Measurements from ENCODE around the gene KIF21A.
A peak's percentile ranks its signal among the peaks of the same experiment; 100 is the strongest.
"Not testable (repeated sequence)": the region's sequence is repeated elsewhere in the genome, so short reads cannot be mapped to it uniquely, and the experiment has no call there.

KIF21A gene, protein sequence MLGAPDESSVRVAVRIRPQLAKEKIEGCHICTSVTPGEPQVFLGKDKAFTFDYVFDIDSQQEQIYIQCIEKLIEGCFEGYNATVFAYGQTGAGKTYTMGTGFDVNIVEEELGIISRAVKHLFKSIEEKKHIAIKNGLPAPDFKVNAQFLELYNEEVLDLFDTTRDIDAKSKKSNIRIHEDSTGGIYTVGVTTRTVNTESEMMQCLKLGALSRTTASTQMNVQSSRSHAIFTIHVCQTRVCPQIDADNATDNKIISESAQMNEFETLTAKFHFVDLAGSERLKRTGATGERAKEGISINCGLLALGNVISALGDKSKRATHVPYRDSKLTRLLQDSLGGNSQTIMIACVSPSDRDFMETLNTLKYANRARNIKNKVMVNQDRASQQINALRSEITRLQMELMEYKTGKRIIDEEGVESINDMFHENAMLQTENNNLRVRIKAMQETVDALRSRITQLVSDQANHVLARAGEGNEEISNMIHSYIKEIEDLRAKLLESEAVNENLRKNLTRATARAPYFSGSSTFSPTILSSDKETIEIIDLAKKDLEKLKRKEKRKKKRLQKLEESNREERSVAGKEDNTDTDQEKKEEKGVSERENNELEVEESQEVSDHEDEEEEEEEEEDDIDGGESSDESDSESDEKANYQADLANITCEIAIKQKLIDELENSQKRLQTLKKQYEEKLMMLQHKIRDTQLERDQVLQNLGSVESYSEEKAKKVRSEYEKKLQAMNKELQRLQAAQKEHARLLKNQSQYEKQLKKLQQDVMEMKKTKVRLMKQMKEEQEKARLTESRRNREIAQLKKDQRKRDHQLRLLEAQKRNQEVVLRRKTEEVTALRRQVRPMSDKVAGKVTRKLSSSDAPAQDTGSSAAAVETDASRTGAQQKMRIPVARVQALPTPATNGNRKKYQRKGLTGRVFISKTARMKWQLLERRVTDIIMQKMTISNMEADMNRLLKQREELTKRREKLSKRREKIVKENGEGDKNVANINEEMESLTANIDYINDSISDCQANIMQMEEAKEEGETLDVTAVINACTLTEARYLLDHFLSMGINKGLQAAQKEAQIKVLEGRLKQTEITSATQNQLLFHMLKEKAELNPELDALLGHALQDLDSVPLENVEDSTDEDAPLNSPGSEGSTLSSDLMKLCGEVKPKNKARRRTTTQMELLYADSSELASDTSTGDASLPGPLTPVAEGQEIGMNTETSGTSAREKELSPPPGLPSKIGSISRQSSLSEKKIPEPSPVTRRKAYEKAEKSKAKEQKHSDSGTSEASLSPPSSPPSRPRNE (N-terminal part only)

DNA sequence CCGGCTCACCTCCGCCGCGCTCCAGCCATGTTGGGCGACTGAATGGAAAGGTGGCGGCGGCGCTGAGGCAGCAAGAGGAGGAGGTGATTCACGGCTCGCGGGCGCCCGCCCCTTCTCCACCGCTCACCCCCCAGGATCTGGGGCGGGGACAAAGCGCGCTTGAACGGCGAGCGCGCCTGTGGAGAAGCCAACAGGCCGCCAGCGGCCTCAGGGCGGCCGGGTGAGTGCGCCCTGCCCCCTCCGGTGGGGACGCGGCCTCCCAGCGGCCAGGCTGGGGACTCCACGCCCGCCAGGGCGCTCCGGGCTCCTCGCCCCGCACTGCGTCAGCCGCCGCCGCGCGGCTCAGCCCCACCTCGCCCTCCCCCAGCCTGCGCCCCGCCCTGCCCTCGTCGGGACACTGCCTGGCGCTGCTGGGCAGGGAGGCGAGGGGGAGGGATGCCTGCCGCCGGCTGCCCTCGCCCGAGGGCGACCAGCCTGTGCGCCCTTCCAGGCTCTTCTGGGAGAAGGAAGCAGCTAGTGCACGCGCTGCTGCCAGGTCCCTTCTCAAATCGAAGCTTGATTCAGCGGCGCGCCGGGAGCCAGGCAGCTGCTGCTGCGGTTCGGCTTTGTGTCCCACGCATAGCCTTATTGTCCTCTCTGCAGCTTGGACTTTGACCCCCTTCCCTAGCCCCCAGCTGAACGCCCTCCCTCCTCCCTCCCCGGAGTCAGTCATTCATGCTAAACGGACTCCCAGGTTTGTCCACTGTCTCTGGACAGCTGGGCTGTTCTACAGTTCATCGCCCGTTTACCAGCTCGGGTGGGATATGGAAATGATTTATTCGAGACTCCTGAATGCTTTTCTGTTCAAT lies at the start of gene KIF21A:
Gene KIF21A (minus strand): TSS at position 40 of the 848 bp plus-strand sequence. CDS start 150 bp downstream, outside the sequence.
- peak; percentile 84 for DNase-seq (ENCODE audit: low spot score)

DNA sequence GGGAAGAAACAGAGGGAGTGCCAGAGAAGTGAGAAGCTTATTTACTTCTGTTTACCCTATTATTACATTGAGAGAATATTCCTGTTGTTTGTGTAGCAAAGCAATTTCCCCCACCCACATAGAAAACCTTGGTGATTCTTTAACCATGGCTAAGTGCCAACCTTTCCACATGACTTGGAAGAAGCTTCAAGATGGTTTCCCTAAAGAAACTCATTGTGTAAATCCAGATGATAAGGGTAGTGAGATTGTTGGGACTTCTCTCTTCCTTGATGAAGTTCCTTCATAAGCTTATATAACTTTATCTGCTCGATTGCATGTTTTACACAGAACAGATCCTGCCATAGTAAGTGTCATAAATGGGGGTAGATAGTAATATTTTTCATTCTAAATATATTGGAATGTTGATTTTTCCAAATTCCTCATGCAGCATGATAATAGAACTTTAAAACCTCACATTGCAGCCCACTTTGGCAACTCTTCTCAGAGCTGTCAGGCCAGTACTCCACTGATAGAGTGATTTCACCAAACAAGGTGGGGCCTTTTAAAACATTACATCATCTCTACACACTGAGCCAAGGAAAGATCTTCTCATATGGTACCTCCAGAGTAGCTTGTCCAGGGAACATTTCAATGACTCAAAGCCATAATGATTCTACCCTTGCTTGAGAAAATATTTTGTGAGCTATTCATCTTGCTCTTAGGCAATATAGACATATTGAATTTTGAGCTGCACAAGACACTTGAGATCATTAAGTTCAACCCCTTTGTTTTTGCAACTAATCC lies 47.8 kb upstream of the KIF21A start:
- peak; percentile 5 for DNase-seq (ENCODE audit: low spot score)

DNA sequence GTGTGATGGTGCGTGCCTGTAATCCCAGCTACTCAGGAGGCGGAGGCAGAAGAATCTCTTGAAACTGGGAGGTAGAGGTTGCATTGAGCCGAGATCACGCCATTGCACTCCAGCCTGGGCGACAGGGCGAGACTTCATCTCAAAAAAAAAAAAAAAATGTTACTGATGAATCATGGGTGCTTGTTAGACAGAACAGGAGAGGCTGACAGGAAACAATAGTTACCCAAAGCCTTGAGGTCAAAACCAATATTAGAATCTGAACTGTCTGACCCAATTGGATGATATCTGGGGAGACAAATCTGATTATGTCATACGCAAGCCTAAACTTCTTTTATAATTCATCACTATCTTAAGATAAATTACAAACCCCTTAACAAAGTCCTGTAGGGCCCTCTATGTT lies 40.7 kb upstream of the KIF21A start:
- no peak for DNase-seq (ENCODE audit: low spot score)

DNA sequence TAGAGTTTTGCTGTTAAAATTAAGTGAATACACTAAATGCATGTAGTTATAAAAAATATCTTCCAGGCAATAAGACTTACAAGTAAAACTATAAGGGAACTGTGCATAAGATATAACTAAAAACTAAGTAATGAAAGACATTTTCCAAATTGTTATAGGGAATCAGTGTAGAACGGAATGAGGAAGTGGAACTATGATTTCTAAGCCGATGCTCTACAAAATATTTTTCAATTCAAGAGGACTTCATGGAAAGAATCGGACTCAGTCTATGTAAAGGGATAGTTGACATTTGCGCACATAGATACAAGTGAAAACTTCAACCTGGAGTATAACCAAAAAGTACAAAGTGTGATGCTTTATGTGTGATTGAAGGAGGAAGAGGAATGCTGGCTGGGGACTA lies 40.1 kb upstream of the KIF21A start:
- no peak for DNase-seq (ENCODE audit: low spot score)

DNA sequence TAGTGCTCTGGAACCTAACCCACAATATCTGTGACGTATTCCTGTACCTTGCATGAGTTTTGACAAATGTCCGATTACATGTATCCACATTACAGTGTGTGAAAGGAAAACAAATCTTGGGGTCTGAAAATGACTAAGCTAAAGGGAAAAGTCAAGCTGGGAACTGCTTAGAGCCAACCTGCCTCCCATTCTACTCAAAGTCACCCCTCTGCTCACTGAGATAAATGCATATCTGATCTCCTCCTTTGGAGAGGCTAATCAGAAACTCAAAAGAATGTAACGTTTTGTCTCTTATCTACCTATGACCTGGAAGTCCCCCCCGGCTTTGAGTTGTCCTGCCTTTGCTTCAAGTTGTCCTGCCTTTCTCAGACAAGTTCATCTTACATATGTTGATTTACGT lies 34.0 kb upstream of the KIF21A start:
- no peak for DNase-seq (ENCODE audit: low spot score)

DNA sequence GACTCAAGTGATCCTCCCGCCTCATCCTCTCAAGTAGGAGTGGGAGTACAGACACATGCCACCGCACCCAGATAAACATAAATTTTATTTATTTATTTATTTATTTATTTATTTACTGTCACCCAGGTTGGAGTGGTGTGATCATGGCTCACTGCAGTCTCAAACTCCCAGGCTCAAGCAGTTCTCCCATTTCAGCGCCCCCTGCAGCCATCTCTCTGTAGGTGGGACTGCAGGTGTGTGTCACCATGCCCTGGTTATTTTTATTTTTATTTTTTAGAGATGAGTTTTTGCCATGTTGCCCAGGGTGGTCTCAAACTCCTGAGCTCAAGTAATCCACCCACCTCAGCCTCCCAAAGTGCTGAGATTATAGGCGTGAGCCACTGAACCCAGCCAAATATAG lies 33.2 kb upstream of the KIF21A start:
- no peak for DNase-seq (ENCODE audit: low spot score)

DNA sequence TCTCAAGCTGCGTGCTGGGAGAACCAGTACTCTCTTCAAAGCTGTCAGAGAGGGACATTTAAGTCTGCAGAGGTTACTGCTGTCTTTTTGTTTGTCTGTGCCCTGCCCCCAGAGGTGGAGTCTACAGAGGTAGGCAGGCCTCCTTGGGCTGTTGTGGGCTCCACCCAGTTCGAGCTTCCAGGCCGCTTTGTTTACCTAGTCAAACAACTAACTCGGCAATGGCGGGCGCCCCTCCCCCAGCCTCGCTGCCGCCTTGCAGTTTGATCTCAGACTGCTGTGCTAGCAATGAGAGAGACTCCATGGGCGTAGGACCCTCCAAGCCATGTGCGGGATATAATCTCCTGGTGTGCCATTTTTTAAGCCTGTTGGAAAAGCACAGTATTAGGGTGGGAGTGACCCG lies 32.2 kb upstream of the KIF21A start:
- not testable (repeated sequence) for DNase-seq (ENCODE audit: low spot score)

DNA sequence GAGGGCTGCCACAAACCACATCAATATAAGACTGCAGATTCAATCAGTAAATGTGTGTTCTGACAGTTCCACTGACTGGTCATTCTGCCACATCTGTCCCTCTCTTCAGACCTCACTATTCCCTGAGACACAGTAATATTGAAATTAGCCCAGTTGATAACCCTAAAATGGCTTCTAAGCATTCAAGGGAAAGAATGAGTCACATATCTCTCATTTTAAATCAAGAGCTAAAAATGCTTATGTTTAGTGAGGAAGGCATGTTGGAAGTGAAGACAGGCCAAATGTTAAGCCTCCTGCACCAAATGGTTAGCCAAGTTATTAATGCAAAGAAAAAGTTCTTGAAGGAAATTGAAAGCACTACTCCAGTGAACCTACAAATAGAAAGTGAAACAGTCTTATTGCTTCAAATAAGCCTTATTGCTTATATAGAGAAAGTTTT lies 24.5 kb upstream of the KIF21A start:
- no peak for DNase-seq (ENCODE audit: low spot score)

DNA sequence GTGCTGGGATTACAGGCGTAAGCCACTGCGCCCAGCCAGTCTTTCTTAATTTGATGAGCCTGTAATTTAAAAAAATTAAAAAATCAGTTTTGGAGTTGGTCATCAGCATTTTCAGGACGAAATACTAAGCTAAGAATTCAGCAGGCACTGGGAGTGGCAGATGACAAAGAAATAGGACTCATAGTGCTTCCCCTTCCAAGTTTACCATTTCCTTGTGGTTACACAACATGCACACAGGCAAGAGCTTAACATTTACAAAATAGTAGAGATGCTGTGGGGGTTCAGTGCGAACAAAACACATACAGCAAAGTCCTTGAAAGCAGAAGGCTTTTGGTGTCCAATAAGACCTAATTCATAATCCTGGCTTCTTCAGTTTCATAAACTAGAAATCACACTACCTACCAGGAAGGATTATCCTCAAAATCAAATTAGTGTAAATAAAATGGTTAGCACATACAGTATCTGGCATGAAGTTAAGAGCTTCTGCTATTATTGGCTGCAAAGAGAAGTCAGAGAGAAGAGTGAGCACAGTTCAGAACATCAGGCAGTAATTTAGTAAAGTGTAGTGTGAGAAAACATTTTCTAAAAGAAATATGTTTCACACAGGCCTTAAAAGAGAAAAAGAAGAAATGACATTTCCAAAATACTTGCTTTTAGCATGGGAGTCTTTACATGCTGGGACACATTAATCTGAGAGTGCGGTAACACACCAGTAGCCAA lies 22.2 kb upstream of the KIF21A start:
- no peak for DNase-seq (ENCODE audit: low spot score)

DNA sequence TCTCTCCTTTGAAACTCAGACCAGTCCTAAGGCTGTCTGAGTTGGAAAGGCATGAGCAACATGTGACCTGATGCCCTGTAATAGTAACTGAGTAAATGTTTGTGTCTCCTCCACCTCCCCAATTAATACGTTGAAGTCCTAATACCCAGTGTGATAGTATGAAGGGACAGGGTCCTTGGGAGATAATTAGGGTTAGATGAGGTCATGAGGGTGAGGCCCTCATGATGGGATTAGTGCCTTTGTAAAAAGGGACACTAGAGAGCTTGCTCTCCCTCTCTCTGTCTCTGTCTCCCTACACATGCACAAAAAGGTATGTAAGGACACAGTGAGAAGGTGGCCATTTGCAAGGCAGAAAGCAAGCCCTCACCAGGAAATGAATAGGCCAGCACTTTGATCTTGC lies 18.1 kb upstream of the KIF21A start:
- DNase-seq (ENCODE audit: low spot score), result no peak

DNA sequence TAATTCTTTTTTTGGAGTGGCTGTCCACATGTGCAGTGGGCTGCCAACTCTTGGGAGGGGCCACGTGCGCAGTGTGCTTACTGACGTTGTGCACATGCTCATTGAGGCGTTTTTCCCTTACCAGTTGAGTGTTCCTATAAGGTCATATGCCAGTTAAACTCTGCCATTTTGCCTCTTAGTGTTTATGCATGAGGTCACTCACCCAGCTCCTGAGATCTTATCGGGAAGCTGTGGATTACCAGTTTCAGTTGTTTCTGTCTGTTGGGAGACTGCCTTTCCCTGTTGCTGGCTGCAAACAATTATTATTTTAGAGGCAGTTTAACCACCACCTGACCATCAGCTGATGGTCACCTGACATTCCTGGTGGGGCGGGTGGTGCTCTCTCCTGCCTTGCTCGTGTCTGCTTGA lies 16.1 kb upstream of the KIF21A start:
- no peak for DNase-seq (ENCODE audit: low spot score)

DNA sequence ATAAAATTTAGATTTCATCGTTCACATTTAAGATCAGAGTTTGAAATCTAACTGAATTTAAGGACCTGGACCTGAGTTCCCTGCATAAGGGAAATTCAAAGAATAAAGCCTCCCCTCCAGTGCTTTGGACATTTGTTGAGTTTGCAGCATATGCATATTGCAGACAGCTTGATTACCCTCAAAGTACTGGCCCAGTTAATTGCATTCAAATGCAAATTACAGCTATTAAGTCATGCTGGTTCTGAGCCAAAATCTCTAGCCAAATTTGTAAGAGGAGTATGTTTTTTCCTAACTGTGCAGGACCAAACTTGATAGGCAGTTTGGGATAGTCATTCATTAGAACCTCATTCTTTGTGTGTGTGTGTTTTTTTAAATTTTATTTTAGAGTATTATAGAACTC lies 9.1 kb upstream of the KIF21A start:
- DNase-seq (ENCODE audit: low spot score), result no peak

DNA sequence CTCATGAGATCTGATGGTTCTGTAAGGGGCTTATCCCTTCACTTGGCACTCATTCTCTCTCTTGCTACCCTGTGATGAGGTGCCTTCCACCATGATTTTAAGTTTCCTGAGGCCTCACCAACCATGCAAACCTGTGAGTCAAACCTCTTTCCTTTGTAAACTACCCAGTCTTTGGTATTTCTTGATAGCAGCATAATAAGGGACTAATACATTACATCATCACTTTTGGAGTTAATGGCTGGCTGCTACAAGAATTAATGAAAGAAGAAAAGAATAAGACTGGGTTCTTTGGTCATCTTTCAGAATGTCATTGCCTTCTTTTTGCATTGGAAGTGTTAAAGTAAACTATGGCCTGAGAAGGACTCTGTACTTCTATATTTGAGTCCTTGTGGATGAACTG lies 5.1 kb upstream of the KIF21A start:
- DNase-seq (ENCODE audit: low spot score), result no peak

DNA sequence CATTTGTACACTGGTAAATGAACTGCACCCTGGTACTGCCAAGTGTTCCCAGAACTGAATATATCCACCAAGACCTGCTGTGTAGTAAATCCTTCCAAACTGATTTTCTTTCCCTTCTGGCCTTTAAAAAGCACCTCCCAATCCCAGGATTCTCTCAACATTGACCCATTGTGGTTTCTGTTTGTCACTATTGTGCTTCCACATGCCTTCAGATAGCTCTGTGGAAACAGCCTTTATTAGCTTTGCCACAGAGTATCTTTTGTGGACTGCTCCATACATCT lies 949 bp upstream of the KIF21A start:
- DNase-seq (ENCODE audit: low spot score), result no peak

DNA sequence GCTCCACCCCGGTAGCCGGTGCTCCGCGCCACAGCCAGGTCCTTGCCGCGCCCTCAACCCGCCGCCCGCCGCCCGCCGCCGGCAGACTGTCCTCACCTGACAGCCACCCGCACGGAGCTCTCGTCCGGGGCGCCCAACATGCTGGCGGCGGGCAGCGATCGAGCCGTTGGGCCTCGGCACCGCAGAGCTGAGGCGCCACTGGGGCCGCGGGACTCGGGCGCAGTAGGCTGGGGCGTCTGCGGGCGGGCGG lies 164 bp downstream of the KIF21A start:
- no peak for DNase-seq (ENCODE audit: low spot score)

DNA sequence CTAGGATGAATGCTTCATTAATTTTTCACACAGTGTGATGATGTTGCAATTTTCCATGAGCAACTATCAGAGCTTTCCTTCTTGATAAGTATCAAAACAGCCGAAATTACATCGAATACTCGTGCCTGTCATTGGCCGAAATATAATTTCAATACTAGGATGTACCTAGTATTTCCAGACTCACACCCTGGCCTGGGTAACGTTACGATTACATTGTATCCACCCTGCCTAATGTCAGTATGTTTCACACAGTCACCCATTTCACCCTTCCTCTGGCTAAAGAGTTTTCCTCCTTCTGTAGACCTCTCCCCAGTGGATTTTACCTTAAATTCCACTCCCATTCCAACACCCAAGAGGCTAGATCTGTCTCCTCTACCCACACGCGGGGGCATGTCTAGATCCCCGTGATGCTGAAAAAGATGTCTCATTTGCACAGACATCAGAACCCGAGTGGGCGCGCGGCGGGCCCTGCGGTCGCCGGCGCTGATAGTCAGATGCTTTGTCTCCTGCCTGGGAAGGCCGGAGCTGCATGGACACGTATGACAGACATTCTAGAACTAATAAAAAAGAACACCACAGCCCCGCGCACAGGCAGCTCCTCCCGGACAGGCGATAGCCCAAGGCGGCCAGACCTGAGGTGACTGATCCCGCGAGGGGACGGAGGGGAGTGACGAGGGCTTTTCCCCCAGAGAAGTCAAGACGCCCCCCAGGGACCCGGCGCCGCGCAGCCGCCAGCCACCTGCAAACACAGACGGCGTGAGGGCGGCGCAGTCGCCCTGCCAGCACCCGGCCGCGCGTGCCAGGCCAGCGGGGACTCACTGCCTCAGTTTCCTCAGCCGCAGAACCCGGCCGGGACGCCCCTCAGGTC lies 723 bp downstream of the KIF21A start:
- DNase-seq (ENCODE audit: low spot score), result no peak

DNA sequence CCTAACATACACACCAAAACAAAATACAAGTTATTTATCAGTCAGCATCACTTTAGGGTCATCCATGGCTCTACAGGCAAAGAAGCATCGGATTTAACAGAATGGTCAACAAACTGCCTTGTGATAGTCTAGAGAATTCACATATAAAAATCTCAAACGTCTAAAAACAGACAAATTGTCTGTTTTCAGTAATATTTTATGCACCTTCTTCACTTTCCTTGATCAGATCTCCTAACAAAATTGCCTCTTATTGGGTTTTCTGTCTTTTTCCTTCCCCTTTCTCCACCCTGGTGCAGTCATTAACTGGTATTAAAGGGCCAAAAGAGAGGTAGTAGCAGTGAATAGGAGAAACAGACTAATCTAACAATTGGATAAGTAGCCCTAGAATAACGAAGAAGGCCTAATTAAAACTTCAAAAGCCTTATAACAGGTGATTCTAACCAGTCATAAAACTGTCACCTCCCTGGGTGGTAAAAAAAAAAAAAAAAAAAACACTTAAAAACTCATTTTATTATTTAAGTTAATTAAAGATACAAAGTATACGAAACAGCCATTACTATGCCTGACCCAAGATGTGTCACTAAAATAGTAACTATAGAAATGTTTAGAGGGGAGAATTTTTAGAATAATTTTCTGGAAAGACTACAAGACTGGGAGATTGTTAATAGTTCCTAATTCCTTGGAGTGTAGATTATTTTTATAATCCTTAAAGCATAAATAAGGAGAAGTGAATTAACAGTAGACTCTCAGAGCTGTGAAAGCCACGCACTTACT lies 1.5 kb downstream of the KIF21A start:
- DNase-seq (ENCODE audit: low spot score), result no peak

DNA sequence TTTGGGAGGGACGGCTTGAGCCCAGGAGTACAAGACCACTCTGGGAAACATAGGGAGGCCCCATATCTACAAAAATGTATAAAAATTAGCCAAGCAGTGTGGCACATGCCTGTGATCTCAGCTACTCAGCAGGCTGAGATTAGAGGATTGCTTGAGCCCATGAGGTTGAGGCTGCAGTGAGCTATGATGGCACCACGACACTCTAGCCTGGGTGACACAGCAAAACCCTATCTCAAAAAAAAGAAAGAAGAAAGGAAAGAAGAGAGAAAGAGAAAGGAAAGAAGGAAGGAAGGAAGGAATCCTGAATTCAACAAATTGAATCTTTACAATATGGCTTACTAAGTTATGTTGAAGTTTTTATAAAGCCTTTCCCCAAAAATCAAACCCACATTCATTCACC lies 2.1 kb downstream of the KIF21A start:
- DNase-seq (ENCODE audit: low spot score), result no peak

DNA sequence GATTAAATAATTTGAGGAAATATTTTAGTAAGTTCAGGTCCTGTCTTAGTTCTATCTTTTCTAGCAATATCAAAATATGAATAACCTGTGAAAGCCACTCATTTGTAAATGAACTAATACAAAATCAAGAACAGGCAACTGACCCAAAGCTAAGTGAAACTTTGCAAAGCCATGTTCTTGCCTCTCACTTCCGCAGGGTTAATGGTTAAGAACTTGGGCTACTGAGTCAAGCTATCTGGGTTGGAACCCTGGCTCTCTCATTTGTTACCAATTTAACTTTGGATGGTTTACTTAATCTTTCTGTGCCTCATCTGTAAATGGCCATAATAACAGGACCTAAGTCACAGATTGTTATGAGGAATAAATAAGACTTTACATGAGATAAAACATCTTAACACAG lies 2.8 kb downstream of the KIF21A start:
- DNase-seq (ENCODE audit: low spot score), result no peak

Measured in HuH-7 (cell line).